SU-DHL-6 (cell line): ENCODE measurements around the gene AHI1.

Source experiments
- H2AFZ ChIP-seq: fragments of 200-600 bp; sonication (generic); 2 replicates; pipeline ENCODE4 v1.6.1; 2014; ENCODE audit warnings: low read depth, mild to moderate bottlenecking, moderate library complexity, mixed read lengths, antibody characterized with exemption, low read length; ENCODE audit not compliant: severe bottlenecking
- H3F3A ChIP-seq: fragments of 200-600 bp; shearing (Covaris generic); 2 replicates; pipeline ENCODE4 v1.6.0; 2016; ENCODE audit warnings: antibody characterized with exemption, mild to moderate bottlenecking; ENCODE audit not compliant: insufficient read depth
- H3K27ac ChIP-seq: fragments of 200-600 bp; sonication (generic); 2 replicates; pipeline ENCODE4 v1.5.1; 2016; ENCODE audit warnings: low read depth, mild to moderate bottlenecking, low read length, moderate library complexity, mixed read lengths
- H3K27me3 ChIP-seq: fragments of 200-600 bp; sonication (generic), shearing (Covaris generic); 2 replicates; pipeline ENCODE4 v1.6.0; 2014; ENCODE audit warnings: mild to moderate bottlenecking, low read length
- H3K36me3 ChIP-seq: fragments of 200-600 bp; sonication (generic); 2 replicates; pipeline ENCODE4 v1.6.1; 2014; ENCODE audit warnings: mild to moderate bottlenecking, low read length, mixed read lengths
- H3K4me2 ChIP-seq: fragments of 300-600, 200-600 bp; shearing (Covaris generic), sonication (generic); 2 replicates; pipeline ENCODE4 v1.6.0; 2014; ENCODE audit warnings: low read length, low read depth, mild to moderate bottlenecking; ENCODE audit not compliant: poor library complexity, severe bottlenecking
- H3K4me3 ChIP-seq: fragments of 200-600 bp; sonication (generic); 2 replicates; pipeline ENCODE4 v1.5.1; 2014; ENCODE audit warnings: antibody characterized with exemption, low read length, mild to moderate bottlenecking, mixed read lengths; ENCODE audit not compliant: insufficient read depth, poor library complexity, severe bottlenecking
- H3K79me2 ChIP-seq: fragments of 200-600 bp; sonication (generic); 2 replicates; pipeline ENCODE4 v1.6.1; 2014; ENCODE audit warnings: mild to moderate bottlenecking, low read length, moderate library complexity; ENCODE audit not compliant: insufficient read depth
- H3K9ac ChIP-seq: fragments of 200-600 bp; sonication (generic); 2 replicates; pipeline ENCODE4 v1.7.0; 2014; ENCODE audit warnings: mild to moderate bottlenecking, low read length
- H3K9me2 ChIP-seq: fragments of 200-600 bp; sonication (generic); replicated peaks from 2 replicates; pipeline ENCODE4 v1.6.1; 2014; ENCODE audit warnings: low read length; ENCODE audit not compliant: insufficient read depth
- H3K9me3 ChIP-seq: fragments of 200-600 bp; sonication (generic); 2 replicates; pipeline ENCODE4 v1.6.1; 2014; ENCODE audit warnings: low read length, mixed read lengths; ENCODE audit not compliant: insufficient read depth
- H4K20me1 ChIP-seq: fragments of 200-600 bp; sonication (generic); 2 replicates; pipeline ENCODE4 v1.6.1; 2014; ENCODE audit warnings: low read depth, mild to moderate bottlenecking, antibody characterized with exemption, low read length, moderate library complexity, mixed read lengths
- CTCF ChIP-seq: fragments of 200-600 bp; sonication (generic); IDR thresholded peaks from one replicate; pipeline ENCODE4 v1.5.1; 2017; ENCODE audit warnings: antibody characterized with exemption, mild to moderate bottlenecking, low read length, moderate library complexity; ENCODE audit not compliant: insufficient read depth, poor library complexity, severe bottlenecking
- EZH2phosphoT487 ChIP-seq: fragments of 200-600 bp; sonication (generic), shearing (Covaris generic); conservative IDR thresholded peaks from 2 replicates; pipeline ENCODE4 v1.6.1; 2018; ENCODE audit warnings: mild to moderate bottlenecking, antibody characterized with exemption, low read length, moderate library complexity, mixed read lengths

Gene AHI1

GRCh38 chr6:135257631-135258405, 239.7 kb downstream of the AHI1 start:
- Histone ChIP-seq H3K4me2 (no peak overlapping the region), H3K27me3 (no peaks in the 10 kb centered on the region), H4K20me1 (no peaks in the 10 kb centered on the region), H3K9ac (no peak overlapping the region), H2AFZ (no peak overlapping the region), H3K79me2 (no peaks in the 10 kb centered on the region), H3K27ac (no peak overlapping the region), H3K36me3 (no peaks in the 10 kb centered on the region), H3K4me3 (no peak overlapping the region), H3K9me3 (no peaks in the 10 kb centered on the region), H3F3A (no peaks in the 10 kb centered on the region), H3K9me2 (no peaks in the 10 kb centered on the region)
- TF ChIP-seq EZH2phosphoT487 (no peak), CTCF (no peak)

GRCh38 chr6:135256866-135257265, 240.7 kb downstream of the AHI1 start:
- TF ChIP-seq CTCF (no peak), EZH2phosphoT487 (no peak)
- Histone ChIP-seq H3K9me3 (no peaks in the 10 kb centered on the region), H3K27me3 (no peaks in the 10 kb centered on the region), H3K9me2 (no peaks in the 10 kb centered on the region), H3K9ac (no peak overlapping the region), H2AFZ (no peak overlapping the region), H3K4me3 (no peak overlapping the region), H3K36me3 (no peaks in the 10 kb centered on the region), H3F3A (no peaks in the 10 kb centered on the region), H4K20me1 (no peaks in the 10 kb centered on the region), H3K79me2 (no peaks in the 10 kb centered on the region), H3K4me2 (no peak overlapping the region), H3K27ac (no peak overlapping the region)

GRCh38 chr6:135254471-135254870, 243.1 kb downstream of the AHI1 start:
- H2AFZ ChIP-seq = no peak overlapping the region
- no peaks in the 10 kb centered on the region for H3K36me3 ChIP-seq
- no peaks in the 10 kb centered on the region for H3K27me3 ChIP-seq
- no peak overlapping the region for H3K9ac ChIP-seq
- H3K79me2 ChIP-seq = no peaks in the 10 kb centered on the region
- TF ChIP-seq EZH2phosphoT487 = no peak
- TF ChIP-seq CTCF = no peak
- no peak overlapping the region for H3K27ac ChIP-seq
- no peak overlapping the region for H3K4me2 ChIP-seq
- H3F3A ChIP-seq = no peaks in the 10 kb centered on the region
- H3K9me2 ChIP-seq = no peaks in the 10 kb centered on the region
- H3K9me3 ChIP-seq = no peaks in the 10 kb centered on the region
- no peak overlapping the region for H3K4me3 ChIP-seq
- H4K20me1 ChIP-seq = no peaks in the 10 kb centered on the region
